G401 (cell line): ENCODE results near the gene FMO5. TPM values are rescaled to one million over a fixed set of nuclear protein-coding genes. Genes with fewer than 3 reads are reported as not detected.
"Not testable (repeated sequence)": the region's sequence is repeated elsewhere in the genome, so short reads cannot be mapped to it uniquely, and the experiment has no call there.

ENCODE experiments used
- DNase-seq: peaks from one replicate; pipeline ENCODE4 v3.0.0-alpha.2; 2015; ENCODE audit warnings: low spot score
- in situ Hi-C: cut with HindIII; loops from 2 replicates; pipeline ENCODE4 v1.10.0; 2016; ENCODE audit warnings: low sequenced_read_pairs, mixed read lengths
- total RNA-seq: library from RNA; depleted of rRNA; stranded (reverse); fragments of >200 nt; shearing (Covaris generic); gene quantifications from 2 replicates; pipeline ENCODE4 v1.2.3, GENCODE V29; 2014; rRNA removed

FMO5 gene
- total RNA-seq, 1 experiment from 2014 or later: 0.24 TPM

- in situ Hi-C loops: no loop called here
- DNase-seq: no peak
Observed at GRCh38 chr1:147167365-147167764, 57.8 kb downstream of the FMO5 start.

- no peak for DNase-seq
- in situ Hi-C loops: no loop called here
Observed at GRCh38 chr1:147163019-147163418, 62.1 kb downstream of the FMO5 start.

GRCh38 chr1:147162093-147162492 lies 63.0 kb downstream of the FMO5 start:
- no peak for DNase-seq
- in situ Hi-C loops: no loop called here

- DNase-seq, in situ Hi-C loops: not testable (repeated sequence)
Observed at GRCh38 chr1:147157116-147157515, 68.0 kb downstream of the FMO5 start.

GRCh38 chr1:147156642-147157041 lies 68.5 kb downstream of the FMO5 start:
- DNase-seq: no peak
- in situ Hi-C loops: no loop called here

GRCh38 chr1:147152772-147153171 lies 72.4 kb downstream of the FMO5 start:
- DNase-seq: no peak
- in situ Hi-C loops: no loop called here

GRCh38 chr1:147151244-147151643 lies 73.9 kb downstream of the FMO5 start:
- DNase-seq: no peak
- in situ Hi-C loops: no loop called here

GRCh38 chr1:147142886-147143285 lies 82.3 kb downstream of the FMO5 start:
- in situ Hi-C loops: no loop called here

More at GRCh38 chr1:147142886-147143285, 82.3 kb downstream of the FMO5 start:
- DNase-seq: no peak

Other genes with a start within 250 kb of the FMO5 start
- 6.0 and 12.5 TPM in 2 replicates for gene PRKAB2, start 52.9 kb downstream of the FMO5 start, total RNA-seq
- 64.8 and 76.5 TPM in 2 replicates for gene CHD1L, start 17.3 kb upstream of the FMO5 start, total RNA-seq